Naive B cell (primary cell): Measurements from ENCODE around the gene CCDC137. TPM values are rescaled to one million over a fixed set of nuclear protein-coding genes. Genes with fewer than 3 reads are reported as not detected.
"Not testable (repeated sequence)": the region's sequence is repeated elsewhere in the genome, so short reads cannot be mapped to it uniquely, and the experiment has no call there.

Experiments used
- ATAC-seq, 2 donors: fragments of 150-1000 bp; cut with Tn5 transposase; 2 replicates each; pipeline ENCODE4 v1.10.0; 2021; ENCODE audit warnings: low read depth in 2 of 2, mild to moderate bottlenecking in 2 of 2, moderate library complexity in 2 of 2
- DNase-seq: peaks from one replicate; pipeline ENCODE4 v3.0.0; 2022
- H3K27ac Mint-ChIP-seq, 6 donors: one replicate each; pipeline ENCODE4 v1.8.0; 2020 to 2022; ENCODE audit warnings: mild to moderate bottlenecking in 6 of 6, mixed read lengths in 6 of 6, moderate library complexity in 5 of 6, inconsistent platforms in 2 of 6
- H3K27me3 Mint-ChIP-seq, 3 donors: one replicate each; pipeline ENCODE4 v1.8.0; 2021 to 2022; ENCODE audit warnings: mixed read lengths in 3 of 3, mild to moderate bottlenecking in 1 of 3
- H3K36me3 Mint-ChIP-seq, 2 donors: one replicate each; pipeline ENCODE4 v1.8.0; 2020 to 2022; ENCODE audit warnings: mixed read lengths in 2 of 2, inconsistent platforms in 1 of 2, mild to moderate bottlenecking in 1 of 2
- H3K4me1 Mint-ChIP-seq, 3 donors: one replicate each; pipeline ENCODE4 v1.8.0; 2020 to 2022; ENCODE audit warnings: mixed read lengths in 3 of 3, inconsistent platforms in 1 of 3, mild to moderate bottlenecking in 1 of 3, moderate library complexity in 1 of 3
- H3K4me3 Mint-ChIP-seq, 8 donors: one replicate each; pipeline ENCODE4 v1.8.0; 2020 to 2022; ENCODE audit warnings: mild to moderate bottlenecking in 8 of 8, mixed read lengths in 8 of 8, moderate library complexity in 8 of 8, inconsistent platforms in 2 of 8
- H3K9me3 Mint-ChIP-seq, 7 donors: one replicate each; pipeline ENCODE4 v1.8.0; 2020 to 2022; ENCODE audit warnings: mixed read lengths in 7 of 7, mild to moderate bottlenecking in 5 of 7, inconsistent platforms in 2 of 7, moderate library complexity in 1 of 7
- polyA plus RNA-seq, 6 donors: library from polyadenylated mRNA; unstranded; fragments of 300-500 nt; fragmentation: Illumina TruSeq; gene quantifications; one replicate each; pipeline ENCODE4 v1.2.3, GENCODE V29; 2021; ENCODE audit warnings: low read depth in 6 of 6

The CCDC137 gene
- polyA plus RNA-seq, 6 donors from 2014 or later: 3.2 to 29.4 (median 12.3) TPM

GRCh38 chr17:81656118-81656743 is 10.3 kb upstream of the CCDC137 start, which contains the start of gene PDE6G:
Gene PDE6G, minus strand, starts transcription at chr17:81656542. Its CDS starts 3,237 bp downstream, at chr17:81653305.
- Mint-ChIP-seq H3K27me3 (peaks cover 0 to 13% (median 8%) of the 10 kb centered on the region in 3 donors), H3K27ac (peak within 1 kb of the TSS in 1 of 6 donors; percentile 20), H3K4me3 (peak within 1 kb of the TSS in 1 of 8 donors; percentile 41), H3K9me3 (no peaks in the 10 kb centered on the region), H3K36me3 (no peaks in the 10 kb centered on the region), H3K4me1 (peaks cover 11 to 21% (median 13%) of the 10 kb centered on the region in 3 donors)
- no peak for ATAC-seq
- no peak for DNase-seq

GRCh38 chr17:81656835-81657234 is 9.7 kb upstream of the CCDC137 start:
- no peak for DNase-seq
- Mint-ChIP-seq H3K4me1 (peaks cover 10 to 18% (median 13%) of the 10 kb centered on the region in 3 donors), H3K36me3 (no peaks in the 10 kb centered on the region), H3K27me3 (peaks cover 0 to 9% (median 3%) of the 10 kb centered on the region in 3 donors), H3K9me3 (no peaks in the 10 kb centered on the region), H3K27ac (no peak overlapping the region), H3K4me3 (peak overlapping the region in 1 of 8 donors; percentile 41)
- no peak for ATAC-seq

DNA sequence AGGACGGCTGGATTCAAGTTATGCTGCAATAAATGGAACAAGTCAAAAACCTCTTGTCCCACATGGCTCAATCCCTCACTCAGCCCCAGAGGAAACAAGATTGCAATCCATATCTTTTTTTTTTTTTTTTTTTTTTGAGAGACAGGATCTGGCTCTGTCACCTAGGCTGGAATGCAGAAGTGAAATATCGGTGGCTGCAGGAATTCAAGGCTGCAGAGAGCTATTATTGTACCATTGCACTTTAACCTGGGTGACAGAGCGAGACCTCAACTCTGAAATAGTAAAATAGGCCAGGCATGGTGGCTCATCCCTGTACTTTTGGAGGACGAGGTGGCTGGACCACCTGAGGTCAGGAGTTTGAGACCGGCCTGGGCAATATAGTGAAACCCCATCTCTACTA is 7.5 kb upstream of the CCDC137 start:
- Mint-ChIP-seq H3K4me3 (no peak overlapping the region), H3K27ac (no peak overlapping the region), H3K4me1 (peaks cover 0 to 3% (median 3%) of the 10 kb centered on the region in 3 donors), H3K9me3 (no peaks in the 10 kb centered on the region), H3K36me3 (no peaks in the 10 kb centered on the region), H3K27me3 (no peaks in the 10 kb centered on the region)
- no peak for DNase-seq
- ATAC-seq: no peak

GRCh38 chr17:81660441-81660840 is 6.1 kb upstream of the CCDC137 start:
- Mint-ChIP-seq H3K9me3 (no peaks in the 10 kb centered on the region), H3K4me3 (no peak overlapping the region), H3K4me1 (peaks cover 0 to 5% (median under 1%) of the 10 kb centered on the region in 3 donors), H3K27ac (no peak overlapping the region), H3K27me3 (no peaks in the 10 kb centered on the region), H3K36me3 (no peaks in the 10 kb centered on the region)
- DNase-seq (no peak), ATAC-seq (no peak)

DNA sequence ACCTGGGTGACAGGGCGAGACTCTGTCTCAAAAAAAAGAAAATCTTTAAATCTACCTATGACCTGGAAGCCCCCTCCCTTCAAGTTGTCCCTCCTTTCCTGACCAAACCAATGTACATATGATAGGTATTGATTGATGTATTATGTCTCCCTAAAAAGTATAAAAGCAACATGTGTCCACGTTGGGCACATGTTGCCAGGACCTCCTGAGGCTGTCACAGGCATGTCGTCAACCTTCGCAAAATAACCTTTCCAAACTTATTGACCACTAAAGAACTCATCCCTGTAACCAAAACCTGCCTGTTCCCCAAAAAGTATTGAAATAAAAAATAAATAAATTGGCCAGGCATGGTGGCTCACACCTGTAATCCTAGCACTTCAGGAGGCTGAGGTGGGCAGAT is 4.5 kb upstream of the CCDC137 start:
- no peak for ATAC-seq
- H3K27me3 Mint-ChIP-seq: no peaks in the 10 kb centered on the region
- H3K27ac Mint-ChIP-seq: no peak overlapping the region
- DNase-seq: no peak
- peak overlapping the region in 1 of 8 donors; percentile 36 for H3K4me3 Mint-ChIP-seq
- no peaks in the 10 kb centered on the region for H3K36me3 Mint-ChIP-seq
- H3K9me3 Mint-ChIP-seq: no peaks in the 10 kb centered on the region
- peaks cover 10 to 15% (median 12%) of the 10 kb centered on the region in 3 donors for H3K4me1 Mint-ChIP-seq

GRCh38 chr17:81664051-81664470 is 2.5 kb upstream of the CCDC137 start:
- H3K27ac Mint-ChIP-seq: peak overlapping the region in 2 of 6 donors; percentile 20 to 65
- no peak for DNase-seq
- peaks cover 20 to 35% (median 26%) of the 10 kb centered on the region in 3 donors for H3K4me1 Mint-ChIP-seq
- peak overlapping the region in 2 of 8 donors; percentile 12 to 73 for H3K4me3 Mint-ChIP-seq
- ATAC-seq: no peak
- no peaks in the 10 kb centered on the region for H3K9me3 Mint-ChIP-seq
- no peaks in the 10 kb centered on the region for H3K27me3 Mint-ChIP-seq
- H3K36me3 Mint-ChIP-seq: no peaks in the 10 kb centered on the region

GRCh38 chr17:81665205-81666091 is 1.1 kb upstream of the CCDC137 start:
- no peak for ATAC-seq
- no peaks in the 10 kb centered on the region for H3K27me3 Mint-ChIP-seq
- peaks cover 20 to 39% (median 26%) of the 10 kb centered on the region in 3 donors for H3K4me1 Mint-ChIP-seq
- H3K36me3 Mint-ChIP-seq: no peaks in the 10 kb centered on the region
- no peaks in the 10 kb centered on the region for H3K9me3 Mint-ChIP-seq
- DNase-seq: no peak
- H3K4me3 Mint-ChIP-seq: peak overlapping the region; percentile 92 to 98 (median 96)
- peak overlapping the region in 4 of 6 donors; percentile 85 to 98 (median 94) for H3K27ac Mint-ChIP-seq

DNA sequence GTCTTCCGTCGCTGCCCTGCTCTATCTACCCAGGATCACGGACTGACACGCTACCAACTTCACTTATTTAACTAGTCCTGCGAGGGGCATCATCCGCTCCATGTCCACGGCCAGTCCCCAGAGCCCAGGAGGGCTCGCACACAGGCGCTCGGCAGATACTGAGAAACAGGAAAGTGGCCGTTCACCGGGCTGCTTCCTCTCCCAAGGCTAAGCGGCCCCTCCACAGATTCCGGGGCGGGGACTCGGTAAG is 520 bp upstream of the CCDC137 start:
- DNase-seq: no peak
- Mint-ChIP-seq H3K36me3 (no peaks in the 10 kb centered on the region), H3K27me3 (no peaks in the 10 kb centered on the region), H3K9me3 (no peaks in the 10 kb centered on the region), H3K4me1 (peaks cover 20 to 39% (median 26%) of the 10 kb centered on the region in 3 donors), H3K27ac (peak overlapping the region in 4 of 6 donors; percentile 85 to 98 (median 94)), H3K4me3 (peak overlapping the region; percentile 92 to 98 (median 96))
- ATAC-seq: no peak

DNA sequence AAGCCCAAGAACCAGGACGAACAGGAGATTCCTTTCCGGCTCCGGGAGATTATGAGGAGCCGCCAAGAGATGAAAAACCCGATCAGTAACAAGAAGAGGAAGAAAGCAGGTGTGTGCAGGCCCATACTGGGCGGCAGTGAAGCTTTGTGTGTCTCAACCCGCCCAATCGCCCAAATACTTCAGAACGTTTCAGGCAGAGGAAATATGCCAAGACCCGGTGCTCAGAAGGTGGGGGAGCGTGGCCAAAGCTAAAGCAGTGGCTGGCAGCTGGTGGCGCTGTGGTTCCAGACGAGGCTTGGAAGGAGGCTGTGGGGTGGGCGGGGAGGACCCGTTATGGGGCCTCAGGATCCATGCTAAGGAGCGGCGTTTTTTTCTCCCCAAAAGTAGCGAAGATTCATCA is 1.2 kb downstream of the CCDC137 start:
- Mint-ChIP-seq H3K36me3 (peaks cover 0 to 7% of the 10 kb centered on the region in 2 donors), H3K4me1 (peaks cover 20 to 39% (median 26%) of the 10 kb centered on the region in 3 donors), H3K4me3 (peak overlapping the region; percentile 54 to 98 (median 93)), H3K27me3 (no peaks in the 10 kb centered on the region), H3K27ac (peak overlapping the region; percentile 44 to 89 (median 78)), H3K9me3 (no peaks in the 10 kb centered on the region)
- no peak for ATAC-seq
- DNase-seq: no peak

- Mint-ChIP-seq H3K4me3 (no peak overlapping the region), H3K27ac (no peak overlapping the region), H3K27me3 (no peaks in the 10 kb centered on the region), H3K36me3 (peaks cover 0 to 7% of the 10 kb centered on the region in 2 donors), H3K4me1 (peaks cover 16 to 31% (median 19%) of the 10 kb centered on the region in 3 donors), H3K9me3 (no peaks in the 10 kb centered on the region)
- ATAC-seq (no peak), DNase-seq (no peak)
Observed at GRCh38 chr17:81672504-81672903, 6.0 kb downstream of the CCDC137 start.

GRCh38 chr17:81672954-81673353 is 6.4 kb downstream of the CCDC137 start:
- Mint-ChIP-seq H3K4me3 (no peak overlapping the region), H3K27me3 (no peaks in the 10 kb centered on the region), H3K4me1 (peaks cover 11 to 29% (median 14%) of the 10 kb centered on the region in 3 donors), H3K36me3 (peaks cover 0 to 7% of the 10 kb centered on the region in 2 donors), H3K27ac (no peak overlapping the region), H3K9me3 (no peaks in the 10 kb centered on the region)
- ATAC-seq (no peak), DNase-seq (no peak)

- no peak for ATAC-seq
- H3K27me3 Mint-ChIP-seq: no peaks in the 10 kb centered on the region
- H3K9me3 Mint-ChIP-seq: no peaks in the 10 kb centered on the region
- no peak overlapping the region for H3K27ac Mint-ChIP-seq
- no peak for DNase-seq
- H3K4me3 Mint-ChIP-seq: no peak overlapping the region
- H3K36me3 Mint-ChIP-seq: peaks cover 0 to 7% of the 10 kb centered on the region in 2 donors
- H3K4me1 Mint-ChIP-seq: peaks cover 6 to 21% (median 8%) of the 10 kb centered on the region in 3 donors
Observed at GRCh38 chr17:81673561-81674258, 7.2 kb downstream of the CCDC137 start.

GRCh38 chr17:81675515-81676221 is 9.1 kb downstream of the CCDC137 start:
- H3K36me3 Mint-ChIP-seq, H3K27me3 Mint-ChIP-seq, ATAC-seq, H3K9me3 Mint-ChIP-seq: not testable (repeated sequence)
- H3K4me1 Mint-ChIP-seq: peaks cover 6 to 16% (median 8%) of the 10 kb centered on the region in 3 donors
- peak overlapping the region in 1 of 8 donors; percentile 47 for H3K4me3 Mint-ChIP-seq
- DNase-seq: peak; percentile 25
- peak overlapping the region in 1 of 6 donors; percentile 70 for H3K27ac Mint-ChIP-seq
